H1 (cell line): ENCODE results near the gene NAA40.

ENCODE experiments used
- CHD2 ChIP-seq: IDR thresholded peaks from 2 replicates; pipeline ENCODE4 v1.6.1; 2012; ENCODE audit warnings: low read length, improper control_type of control experiment
- CREB1 ChIP-seq: IDR thresholded peaks from 2 replicates; pipeline ENCODE4 v1.6.1; 2012; ENCODE audit warnings: inconsistent platforms
- CTCF ChIP-seq, 3 experiments: IDR thresholded peaks; 1 replicate in 2 of 3; 2 replicates in 1 of 3; pipeline versions ENCODE4 v1.5.1 to v1.6.1; 2011; ENCODE audit warnings: low read length in 3 of 3, mild to moderate bottlenecking in 3 of 3, inconsistent platforms in 2 of 3, low read depth in 1 of 3, moderate library complexity in 1 of 3; ENCODE audit not compliant: insufficient read depth in 1 of 3; ENCODE audit errors: control extremely low read depth in 1 of 3
- EP300 ChIP-seq, 2 experiments: IDR thresholded peaks; 1 replicate in 1 of 2; 2 replicates in 1 of 2; pipeline ENCODE4 v1.6.1; 2011 to 2012; ENCODE audit warnings: low read depth in 2 of 2, low read length in 2 of 2, mild to moderate bottlenecking in 2 of 2, borderline replicate concordance in 1 of 2, inconsistent platforms in 1 of 2, moderate library complexity in 1 of 2
- EZH2 ChIP-seq: fragments of 200-600 bp; sonication (generic); IDR thresholded peaks from 2 replicates; pipeline ENCODE4 v1.7.1; 2012; ENCODE audit warnings: low read depth, mild to moderate bottlenecking, moderate library complexity, low read length, inconsistent platforms; ENCODE audit not compliant: severe bottlenecking
- NANOG ChIP-seq: IDR thresholded peaks from 2 replicates; pipeline ENCODE4 v1.6.1; 2011; ENCODE audit warnings: low read length, low read depth, mild to moderate bottlenecking, inconsistent platforms; ENCODE audit not compliant: insufficient read depth, poor library complexity, severe bottlenecking
- POLR2A ChIP-seq, 2 experiments: IDR thresholded peaks; 1 replicate in 1 of 2; 2 replicates in 1 of 2; pipeline ENCODE4 v1.6.1; 2011; ENCODE audit warnings: low read depth in 2 of 2, low read length in 2 of 2, mild to moderate bottlenecking in 2 of 2; ENCODE audit errors: control extremely low read depth in 1 of 2
- RAD21 ChIP-seq, 2 experiments: IDR thresholded peaks in 1 of 2; conservative IDR thresholded peaks in 1 of 2; 2 replicates each; pipeline ENCODE4 v1.6.1; 2011; ENCODE audit warnings: low read depth in 2 of 2, low read length in 2 of 2, improper control_type of control experiment in 1 of 2, inconsistent platforms in 1 of 2, mild to moderate bottlenecking in 1 of 2, moderate library complexity in 1 of 2
- SRF ChIP-seq: IDR thresholded peaks from 2 replicates; pipeline ENCODE4 v1.6.1; 2011; ENCODE audit warnings: mild to moderate bottlenecking, low read depth, low read length, moderate library complexity
- TCF12 ChIP-seq: IDR thresholded peaks from 2 replicates; pipeline ENCODE4 v1.6.1; 2011; ENCODE audit warnings: low read depth, mild to moderate bottlenecking, low read length
- YY1 ChIP-seq: IDR thresholded peaks from 2 replicates; pipeline ENCODE4 v1.6.1; 2011; ENCODE audit warnings: low read depth, mild to moderate bottlenecking, low read length

- no peak for TF ChIP-seq CTCF (IDR thresholded peaks at IDR 0.05; ENCODE audit: control extremely low read depth in 1 of 3, insufficient read depth in 1 of 3, low read depth in 1 of 3, low read length in 3 of 3)
- TF ChIP-seq EP300 (IDR thresholded peaks at IDR 0.05; ENCODE audit: borderline replicate concordance in 1 of 2, low read depth in 2 of 2, low read length in 2 of 2), result no peak
- TF ChIP-seq TCF12, result no peak
- TF ChIP-seq SRF, result no peak
- no peak for TF ChIP-seq YY1
- TF ChIP-seq CREB1, result peak; percentile 87
- TF ChIP-seq EZH2, result no peak
- TF ChIP-seq RAD21 (IDR thresholded peaks at IDR 0.05 in 1 of 2, conservative IDR thresholded peaks at IDR 0.05 in 1 of 2; ENCODE audit: low read depth in 2 of 2, low read length in 2 of 2), result no peak
- TF ChIP-seq NANOG, result no peak
- no peak for TF ChIP-seq CHD2
- no peak; a peak in 1 of 3 replicates for TF ChIP-seq POLR2A (IDR thresholded peaks at IDR 0.05; ENCODE audit: control extremely low read depth in 1 of 2, low read depth in 2 of 2, low read length in 2 of 2)
Observed at GRCh38 chr11:63999349-64000025, 60.7 kb downstream of the NAA40 start.
